Tibial nerve (tissue), 4 donors: ENCODE measurements around the gene CD163L1.

Source experiments
- EP300 ChIP-seq, 2 donors: sonication (generic); formaldehyde crosslinking; IDR thresholded peaks; one replicate each; pipeline ENCODE4 v1.6.1; 2017; ENCODE audit warnings: antibody characterized with exemption in 2 of 2, mild to moderate bottlenecking in 1 of 2
- POLR2A ChIP-seq, 2 donors: fragments of 450-650 bp; IDR thresholded peaks; one replicate each; pipeline ENCODE4 v1.6.1; 2017; ENCODE audit warnings: antibody characterized with exemption in 2 of 2, mild to moderate bottlenecking in 2 of 2, moderate library complexity in 2 of 2
- TF ChIP-seq, protein P1 (sequence below), 5 experiments: fragments of 200-600 bp in 3 of 5; fragments of 450-650 bp in 2 of 5; sonication (generic) in 3 of 5; IDR thresholded peaks; one replicate each; pipeline ENCODE4 v1.5.1; 2016 to 2019; ENCODE audit warnings: antibody characterized with exemption in 5 of 5, mild to moderate bottlenecking in 3 of 5, moderate library complexity in 2 of 5

DNA sequence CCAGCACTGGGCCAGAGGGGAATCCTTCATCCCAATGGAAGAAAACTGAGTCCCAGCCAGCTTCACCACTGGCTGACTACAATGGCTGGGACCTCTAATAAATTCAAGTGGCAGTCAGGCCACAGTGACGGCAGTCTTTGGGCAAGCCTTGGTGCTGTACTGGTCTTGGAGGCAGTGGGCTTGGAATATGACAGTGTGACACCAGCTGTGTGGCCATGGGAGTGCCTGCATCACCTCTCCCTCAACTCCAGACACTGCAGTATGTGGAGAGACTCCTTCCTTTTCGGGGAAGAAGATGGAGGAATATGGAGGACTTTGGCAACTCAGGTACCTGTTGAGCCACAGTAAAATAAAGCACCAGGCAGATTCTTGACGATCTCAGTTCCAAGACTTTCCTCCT is 16.0 kb upstream of the CD163L1 start:
- TF ChIP-seq, protein P1, sequence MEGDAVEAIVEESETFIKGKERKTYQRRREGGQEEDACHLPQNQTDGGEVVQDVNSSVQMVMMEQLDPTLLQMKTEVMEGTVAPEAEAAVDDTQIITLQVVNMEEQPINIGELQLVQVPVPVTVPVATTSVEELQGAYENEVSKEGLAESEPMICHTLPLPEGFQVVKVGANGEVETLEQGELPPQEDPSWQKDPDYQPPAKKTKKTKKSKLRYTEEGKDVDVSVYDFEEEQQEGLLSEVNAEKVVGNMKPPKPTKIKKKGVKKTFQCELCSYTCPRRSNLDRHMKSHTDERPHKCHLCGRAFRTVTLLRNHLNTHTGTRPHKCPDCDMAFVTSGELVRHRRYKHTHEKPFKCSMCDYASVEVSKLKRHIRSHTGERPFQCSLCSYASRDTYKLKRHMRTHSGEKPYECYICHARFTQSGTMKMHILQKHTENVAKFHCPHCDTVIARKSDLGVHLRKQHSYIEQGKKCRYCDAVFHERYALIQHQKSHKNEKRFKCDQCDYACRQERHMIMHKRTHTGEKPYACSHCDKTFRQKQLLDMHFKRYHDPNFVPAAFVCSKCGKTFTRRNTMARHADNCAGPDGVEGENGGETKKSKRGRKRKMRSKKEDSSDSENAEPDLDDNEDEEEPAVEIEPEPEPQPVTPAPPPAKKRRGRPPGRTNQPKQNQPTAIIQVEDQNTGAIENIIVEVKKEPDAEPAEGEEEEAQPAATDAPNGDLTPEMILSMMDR (IDR thresholded peaks at IDR 0.05) = no peak
- TF ChIP-seq POLR2A (IDR thresholded peaks at IDR 0.05) (no peak), EP300 (IDR thresholded peaks at IDR 0.05) (no peak)
